T-helper 1 cell treated with Interleukin-12 subunit alpha and Interleukin-12 subunit beta and Interleukin-4 antibody, amounts not matched to agents 30 ng/mL and 1 ng/mL, for 36 hours (primary cell): ENCODE results near the gene FAM171A1. TPM values are rescaled to one million over a fixed set of nuclear protein-coding genes. Genes with fewer than 3 reads are reported as not detected.

Source experiments
- intact Hi-C: fragments of 100-400 bp; cut with micrococcal nuclease; formaldehyde crosslinking; loops from one replicate; pipeline ENCODE4 v1.15.1; 2024
- total RNA-seq: library from RNA; stranded (reverse); gene quantifications from 2 replicates; pipeline ENCODE4 v1.2.3, GENCODE V29; 2022

FAM171A1 gene
- total RNA-seq, 1 donor from 2014 or later = 1.6 TPM

GRCh38 chr10:15374566-15374965, 3.5 kb upstream of the FAM171A1 start:
- intact Hi-C loops = loop anchor here (5.0 to 10.0 kb wide), 2 partner anchors 267 to 490 kb away; no protein-coding TSS in a partner anchor

GRCh38 chr10:15374156-15374555, 3.1 kb upstream of the FAM171A1 start:
- intact Hi-C loops = loop anchor here (5.0 to 10.0 kb wide), 2 partner anchors 267 to 489 kb away; no protein-coding TSS in a partner anchor

GRCh38 chr10:15373199-15373598, 2.1 kb upstream of the FAM171A1 start:
- intact Hi-C loops = loop anchor here (5.0 to 10.0 kb wide), 2 partner anchors 266 to 488 kb away; no protein-coding TSS in a partner anchor

- intact Hi-C loops = loop anchor here (2.0 to 10.0 kb wide), 3 partner anchors 202 to 486 kb away; partner anchors contain the start of gene NMT2
Measured at GRCh38 chr10:15370212-15370855, 755 bp downstream of the FAM171A1 start.

- intact Hi-C loops = loop anchor here (2.0 to 10.0 kb wide), 3 partner anchors 201 to 485 kb away; partner anchors contain the start of gene NMT2
Measured at GRCh38 chr10:15369256-15370211, 1.6 kb downstream of the FAM171A1 start.

- intact Hi-C loops = no loop called here
Measured at GRCh38 chr10:15368101-15368855, 2.8 kb downstream of the FAM171A1 start.

GRCh38 chr10:15367296-15368085, 3.6 kb downstream of the FAM171A1 start:
- intact Hi-C loops = no loop called here

- intact Hi-C loops = no loop called here
Measured at GRCh38 chr10:15365692-15366091, 5.4 kb downstream of the FAM171A1 start.

- intact Hi-C loops = no loop called here
Measured at GRCh38 chr10:15364001-15364400, 7.1 kb downstream of the FAM171A1 start.

- intact Hi-C loops = no loop called here
Measured at GRCh38 chr10:15363031-15363430, 8.1 kb downstream of the FAM171A1 start.

- intact Hi-C loops = no loop called here
Measured at GRCh38 chr10:15361131-15361530, 10.0 kb downstream of the FAM171A1 start.

- intact Hi-C loops = no loop called here
Measured at GRCh38 chr10:15360566-15360965, 10.5 kb downstream of the FAM171A1 start.

- intact Hi-C loops = no loop called here
Measured at GRCh38 chr10:15353471-15354017, 17.5 kb downstream of the FAM171A1 start.

GRCh38 chr10:15352836-15353235, 18.3 kb downstream of the FAM171A1 start:
- intact Hi-C loops = no loop called here

- intact Hi-C loops = no loop called here
Measured at GRCh38 chr10:15352201-15352600, 18.9 kb downstream of the FAM171A1 start.

- intact Hi-C loops = no loop called here
Measured at GRCh38 chr10:15351099-15351820, 19.8 kb downstream of the FAM171A1 start.

GRCh38 chr10:15349112-15349511, 22.0 kb downstream of the FAM171A1 start:
- intact Hi-C loops = no loop called here

- intact Hi-C loops = no loop called here
Measured at GRCh38 chr10:15348579-15348978, 22.5 kb downstream of the FAM171A1 start.

GRCh38 chr10:15347150-15347549, 23.9 kb downstream of the FAM171A1 start:
- intact Hi-C loops = no loop called here
